Measurements from ENCODE around the gene RDH8. TPM values are rescaled to one million over a fixed set of nuclear protein-coding genes. Genes with fewer than 3 reads are reported as not detected.

RDH8 gene
- total RNA-seq, 4 donors from 2014 or later, result not detected

GRCh38 chr19:10045371-10045770 is 32.1 kb downstream of the RDH8 start:
- WGBS, 2 donors, result 47 to 61% methylated on average over 1 of the region's 1 CpG
- TF ChIP-seq POLR2A (IDR thresholded peaks at IDR 0.05), result no peak
- no peak for TF ChIP-seq CTCF (IDR thresholded peaks at IDR 0.05)
- H3K4me3 ChIP-seq (ENCODE audit: low read depth, poor library complexity, severe bottlenecking), result no peak overlapping the region
- intact Hi-C loops (cut with DNase I; ENCODE audit: low total_unique reads), result loop anchor here (10.0 kb wide), 1 partner anchor 51 kb away; no protein-coding TSS in a partner anchor
- DNase-seq (ENCODE audit: low spot score in 2 of 2), result no peak

- WGBS, 2 donors, result 40 to 53% methylated on average over 2 of the region's 2 CpGs
Measured at GRCh38 chr19:10049626-10050025, 36.3 kb downstream of the RDH8 start.

GRCh38 chr19:10052602-10053360 is 39.5 kb downstream of the RDH8 start:
- TF ChIP-seq CTCF (IDR thresholded peaks at IDR 0.05) (no peak), POLR2A (IDR thresholded peaks at IDR 0.05) (no peak)
- no peak for DNase-seq (ENCODE audit: low spot score in 2 of 2)
- intact Hi-C loops (cut with DNase I; ENCODE audit: low total_unique reads), result no loop called here
- no peak overlapping the region for H3K4me3 ChIP-seq (ENCODE audit: low read depth, poor library complexity, severe bottlenecking)
- 72 to 76% methylated on average over 19 to 21 of the region's 21 CpGs for WGBS, 2 donors

More at GRCh38 chr19:10049626-10050025, 36.3 kb downstream of the RDH8 start:
- no peak overlapping the region for H3K4me3 ChIP-seq (ENCODE audit: low read depth, poor library complexity, severe bottlenecking)
- intact Hi-C loops (cut with DNase I; ENCODE audit: low total_unique reads), result loop anchor here (10.0 kb wide), 1 partner anchor 55 kb away; no protein-coding TSS in a partner anchor
- TF ChIP-seq CTCF (IDR thresholded peaks at IDR 0.05), result no peak
- no peak for TF ChIP-seq POLR2A (IDR thresholded peaks at IDR 0.05)
- DNase-seq (ENCODE audit: low spot score in 2 of 2), result no peak

- no peak for DNase-seq (ENCODE audit: low spot score in 2 of 2)
- 20 to 36% methylated on average over 11 to 19 of the region's 21 CpGs for WGBS, 2 donors
- no peak overlapping the region for H3K4me3 ChIP-seq (ENCODE audit: low read depth, poor library complexity, severe bottlenecking)
- TF ChIP-seq CTCF (IDR thresholded peaks at IDR 0.05) (no peak), POLR2A (IDR thresholded peaks at IDR 0.05) (no peak)
- intact Hi-C loops (cut with DNase I; ENCODE audit: low total_unique reads), result no loop called here
Measured at GRCh38 chr19:10061717-10062310, 48.5 kb downstream of the RDH8 start.

- WGBS, 2 donors, result 59 to 61% methylated on average over 4 of the region's 4 CpGs
- TF ChIP-seq CTCF (IDR thresholded peaks at IDR 0.05), result no peak
- TF ChIP-seq POLR2A (IDR thresholded peaks at IDR 0.05), result no peak
- no peak overlapping the region for H3K4me3 ChIP-seq (ENCODE audit: low read depth, poor library complexity, severe bottlenecking)
- intact Hi-C loops (cut with DNase I; ENCODE audit: low total_unique reads), result no loop called here
- DNase-seq (ENCODE audit: low spot score in 2 of 2), result no peak
Measured at GRCh38 chr19:10068205-10068604, 54.9 kb downstream of the RDH8 start.
